Frontal cortex (tissue), 4 donors: ENCODE data around the gene LDB2. TPM values are rescaled to one million over a fixed set of nuclear protein-coding genes. Genes with fewer than 3 reads are reported as not detected.
"Not testable (repeated sequence)": the region's sequence is repeated elsewhere in the genome, so short reads cannot be mapped to it uniquely, and the experiment has no call there.

Source experiments
- DNase-seq, 2 donors: peaks; one replicate each; pipeline ENCODE4 v3.0.0; 2012; ENCODE audit warnings: low spot score in 2 of 2
- FAIRE-seq: peaks from 2 replicates; lab custom pipeline; 2012; peaks lifted over from hg19 to GRCh38; lab: Jason Lieb, UNC
- total RNA-seq: library from RNA; depleted of rRNA; stranded (reverse); fragments of >200 nt; gene quantifications from one replicate; pipeline ENCODE4 v1.2.3, GENCODE V29; 2014
- donor health status: control.
- donor health status: control.
- donor health status: control.

The LDB2 gene
- total RNA-seq, 1 donor from 2014 or later, result 216 TPM

GRCh38 chr4:16668488-16668887, 230.0 kb downstream of the LDB2 start:
- DNase-seq (no peak), FAIRE-seq (no peak)

DNA sequence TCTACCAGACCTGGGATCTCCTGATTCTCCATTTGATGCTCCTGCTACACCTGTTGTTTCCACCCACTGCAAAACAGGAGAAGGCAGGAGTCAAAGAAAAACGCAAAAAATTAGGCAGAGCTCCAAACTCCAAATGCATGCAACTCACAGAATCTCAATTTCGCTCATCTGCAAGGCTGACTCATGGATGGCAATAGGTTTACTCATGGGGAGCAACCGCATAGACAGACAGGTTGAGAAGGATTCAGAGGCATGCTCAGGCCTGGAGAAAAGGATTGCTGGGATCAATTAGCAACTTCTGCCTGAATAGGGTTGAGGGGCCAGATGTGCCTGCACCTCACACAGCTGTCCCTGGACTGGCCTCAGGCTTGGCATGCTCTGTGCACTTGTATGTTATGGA, 231.0 kb downstream of the LDB2 start:
- DNase-seq, result no peak
- no peak for FAIRE-seq

DNA sequence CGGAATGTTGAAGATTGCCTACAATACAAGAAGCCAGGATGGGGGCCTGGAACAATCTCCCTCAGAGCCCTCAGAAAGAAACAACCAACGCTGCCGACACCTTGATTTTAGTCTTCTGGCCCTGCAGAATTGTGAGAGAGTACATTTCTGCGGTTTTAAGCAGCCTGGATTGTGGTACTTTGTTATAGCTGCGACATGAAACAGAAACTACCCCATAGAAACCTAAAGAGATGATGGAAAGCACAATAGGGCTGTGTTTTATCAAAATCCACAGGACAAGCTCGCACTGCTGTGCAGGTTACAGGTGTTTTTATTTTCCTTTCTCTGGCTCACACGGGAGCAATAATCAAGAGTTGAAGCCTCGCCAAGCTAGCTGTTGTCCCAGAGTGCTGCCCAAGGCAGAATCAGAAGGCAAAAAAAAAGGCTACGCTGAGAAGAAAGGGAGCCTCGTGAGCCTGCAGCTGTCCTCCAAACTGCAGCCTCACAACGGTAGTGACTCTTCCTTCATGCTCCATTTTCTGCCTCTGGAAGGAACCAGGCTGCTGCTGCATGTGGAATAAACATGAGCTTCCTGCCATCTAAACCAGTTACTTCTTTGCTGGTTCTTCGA, 232.4 kb downstream of the LDB2 start:
- no peak for DNase-seq
- no peak for FAIRE-seq

DNA sequence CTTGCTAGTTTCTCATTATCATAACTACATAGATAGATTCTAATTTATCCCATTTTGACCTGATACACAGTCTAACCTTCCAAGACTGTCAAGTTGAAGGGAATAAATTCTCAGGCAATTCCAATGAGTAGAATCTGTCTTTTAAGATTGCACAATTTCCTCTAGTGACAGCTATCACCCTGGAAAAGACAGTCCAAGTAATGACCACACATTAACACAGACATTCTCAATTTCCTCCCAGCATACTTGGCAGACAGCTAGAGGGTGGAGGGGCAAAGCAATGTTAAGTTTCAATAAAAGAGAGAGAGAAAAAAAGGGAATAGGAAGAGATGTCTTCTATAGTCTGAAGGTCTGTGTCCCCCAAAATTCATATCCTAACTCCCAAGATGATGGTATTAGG, 234.7 kb downstream of the LDB2 start:
- FAIRE-seq (no peak), DNase-seq (no peak)

GRCh38 chr4:16663307-16663706, 235.1 kb downstream of the LDB2 start:
- no peak for DNase-seq
- no peak for FAIRE-seq

DNA sequence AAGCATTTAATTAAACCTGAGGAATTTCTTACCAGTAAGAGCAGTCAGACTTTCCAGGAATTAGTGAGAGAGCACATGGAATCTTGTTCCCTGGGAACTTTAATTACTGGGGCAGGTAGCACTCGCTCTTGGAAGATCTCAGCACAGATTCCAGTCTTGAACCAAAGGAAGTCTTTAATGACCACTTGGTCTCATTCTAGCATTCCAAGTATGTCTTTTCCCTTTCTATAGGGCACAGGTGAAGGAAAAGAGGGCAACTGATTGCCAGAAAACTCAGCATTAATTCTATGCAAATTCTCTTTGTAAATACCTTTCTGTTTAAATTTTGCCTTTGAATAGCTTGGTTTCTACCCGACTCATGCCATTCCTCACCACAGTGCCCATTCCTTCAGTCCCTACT, 236.6 kb downstream of the LDB2 start:
- DNase-seq, result no peak
- no peak for FAIRE-seq

DNA sequence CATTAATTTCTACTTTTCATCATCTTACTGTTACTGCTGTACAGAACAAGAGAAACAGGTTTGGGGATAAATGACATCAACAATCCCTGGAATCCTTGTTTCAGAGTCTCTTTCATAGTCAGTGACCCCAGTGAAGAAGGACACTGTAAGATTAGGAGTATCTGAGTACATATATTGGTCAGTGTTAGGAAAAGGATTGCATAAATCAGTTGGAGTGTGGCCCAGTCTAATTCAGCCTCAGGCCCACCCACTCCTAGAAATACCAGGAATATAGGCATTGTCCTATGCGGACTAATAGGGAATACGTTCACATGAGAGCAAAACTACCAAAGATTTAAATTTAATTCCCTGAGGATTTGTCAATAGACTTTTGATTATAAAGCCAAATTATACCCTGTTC, 237.8 kb downstream of the LDB2 start:
- FAIRE-seq (no peak), DNase-seq (no peak)

GRCh38 chr4:16659694-16660093, 238.8 kb downstream of the LDB2 start:
- DNase-seq (no peak), FAIRE-seq (peak; percentile 96)

DNA sequence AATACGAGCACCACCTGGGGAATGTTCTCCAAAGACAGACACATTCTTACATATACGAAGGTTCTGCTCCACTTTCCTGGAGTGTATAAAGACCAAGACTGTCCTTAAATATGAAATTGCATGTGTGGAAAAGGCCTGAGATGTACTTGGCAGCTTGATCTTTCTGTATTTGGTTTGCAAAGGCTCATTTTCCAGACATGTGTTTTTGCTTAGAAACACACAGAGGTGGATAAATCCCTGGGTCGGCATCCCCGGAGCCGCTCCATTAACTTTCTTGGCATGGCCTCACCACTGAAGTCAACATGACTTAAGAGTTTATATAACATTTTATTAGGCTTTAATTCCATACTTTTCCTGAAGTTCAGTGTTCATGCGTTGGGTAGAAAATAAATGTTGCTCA, 239.4 kb downstream of the LDB2 start:
- FAIRE-seq (no peak), DNase-seq (no peak)

GRCh38 chr4:16658183-16658582, 240.3 kb downstream of the LDB2 start:
- DNase-seq (no peak), FAIRE-seq (no peak)

DNA sequence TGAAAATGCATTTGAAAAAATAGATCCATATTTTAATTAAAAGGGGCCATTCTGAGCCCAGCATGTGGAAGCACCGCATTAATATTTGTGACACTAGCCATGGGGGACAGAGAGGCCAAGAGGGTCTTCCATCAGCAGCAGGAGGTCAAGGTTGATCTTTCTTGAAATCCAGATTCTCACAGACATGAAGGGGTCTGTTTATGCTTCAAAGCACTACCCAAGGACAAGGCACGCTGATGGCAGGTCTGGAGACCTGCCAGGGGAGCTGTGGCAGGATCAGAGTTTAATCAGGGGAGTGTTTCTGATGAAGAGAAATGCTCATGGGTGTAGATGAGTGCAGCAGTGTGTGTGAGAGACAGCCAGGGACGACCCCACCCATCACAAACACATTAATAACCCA, 243.3 kb downstream of the LDB2 start:
- FAIRE-seq (no peak), DNase-seq (no peak)

DNA sequence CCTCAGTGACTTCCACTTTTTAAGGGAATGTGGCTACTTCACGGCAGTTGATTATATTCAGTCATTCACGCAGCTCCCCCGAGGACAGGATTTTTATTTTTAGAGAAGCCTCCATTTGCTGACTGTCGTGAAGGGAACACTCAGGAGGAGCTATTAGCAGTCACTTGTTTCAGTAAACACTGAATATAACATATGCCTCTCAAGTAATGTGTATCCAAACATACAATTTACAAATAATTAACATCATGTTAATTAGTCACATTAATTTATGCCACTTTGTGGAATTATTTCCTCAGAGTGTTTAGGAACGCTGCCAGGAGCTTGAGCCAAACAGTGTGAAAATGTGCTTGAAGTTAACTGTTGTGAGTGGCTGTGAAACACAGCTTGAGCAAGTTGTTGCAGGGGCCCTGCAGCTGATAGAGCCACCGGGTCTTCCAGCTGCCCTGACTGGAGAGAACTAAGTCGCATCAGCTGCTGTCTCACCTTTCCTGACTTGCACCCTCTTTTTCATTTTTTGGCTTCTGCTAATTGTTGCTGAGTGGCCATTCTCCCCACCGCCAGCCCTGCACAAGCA, 245.6 kb downstream of the LDB2 start:
- FAIRE-seq, result no peak

DNA sequence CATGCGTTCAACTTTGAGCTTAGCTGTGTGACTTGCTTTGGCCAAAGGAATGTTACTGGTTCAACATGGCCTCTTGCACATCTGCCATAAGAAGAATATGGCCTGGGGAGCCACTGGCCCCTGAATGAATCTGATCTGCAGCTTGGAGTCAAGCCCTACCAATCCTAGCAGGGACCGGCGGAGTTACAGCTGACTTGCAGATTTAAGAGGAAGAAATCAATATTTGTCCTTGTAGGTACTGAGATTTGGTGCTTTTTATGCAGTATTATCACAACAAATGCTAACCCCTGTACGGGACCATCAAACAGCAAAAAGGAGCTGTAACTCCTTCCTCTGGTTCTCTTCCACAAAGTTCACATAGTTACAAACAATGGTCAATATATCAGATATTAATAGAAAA, 252.0 kb downstream of the LDB2 start:
- FAIRE-seq, result no peak
- DNase-seq, result no peak

More for the DNA sequence above, 245.6 kb downstream of the LDB2 start:
- DNase-seq, result no peak

DNA sequence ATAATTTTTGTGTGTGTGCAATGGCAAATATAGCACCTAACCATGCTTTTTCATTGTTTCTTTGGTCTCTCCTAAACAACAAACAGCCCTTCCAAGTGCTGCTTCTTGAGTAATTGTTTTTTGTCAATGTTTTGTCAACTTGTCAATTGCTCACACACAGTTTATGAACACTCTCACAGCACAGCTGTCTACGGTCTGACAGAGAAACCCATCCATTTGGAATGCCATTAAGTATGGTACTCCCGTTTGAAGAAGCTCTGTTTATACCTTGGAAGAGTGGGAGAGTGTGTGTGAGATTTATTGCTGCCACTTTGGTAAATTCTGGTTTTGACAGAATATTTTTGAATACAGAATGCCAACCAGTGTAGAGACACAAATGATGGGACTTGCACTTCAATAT, 254.6 kb downstream of the LDB2 start:
- DNase-seq (no peak), FAIRE-seq (no peak)

DNA sequence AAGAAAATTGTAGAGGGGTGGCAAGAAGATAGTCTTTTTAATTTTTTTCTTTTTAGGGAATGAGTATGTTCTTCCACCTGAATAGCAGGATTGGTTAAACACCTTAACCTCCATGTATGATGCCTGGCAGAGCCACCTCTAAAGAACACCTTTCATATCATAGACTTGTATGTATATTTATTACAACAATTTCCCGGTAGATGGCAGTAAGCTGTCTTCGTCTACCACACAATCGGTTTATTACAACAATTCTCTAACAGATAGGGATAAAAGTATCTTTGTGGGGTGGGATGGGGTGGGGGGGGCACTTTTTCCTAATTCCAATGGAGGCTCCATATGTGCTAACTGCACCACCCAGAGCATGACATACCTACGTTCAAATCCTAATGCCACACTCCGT, 255.5 kb downstream of the LDB2 start:
- DNase-seq, result no peak
- FAIRE-seq, result no peak

DNA sequence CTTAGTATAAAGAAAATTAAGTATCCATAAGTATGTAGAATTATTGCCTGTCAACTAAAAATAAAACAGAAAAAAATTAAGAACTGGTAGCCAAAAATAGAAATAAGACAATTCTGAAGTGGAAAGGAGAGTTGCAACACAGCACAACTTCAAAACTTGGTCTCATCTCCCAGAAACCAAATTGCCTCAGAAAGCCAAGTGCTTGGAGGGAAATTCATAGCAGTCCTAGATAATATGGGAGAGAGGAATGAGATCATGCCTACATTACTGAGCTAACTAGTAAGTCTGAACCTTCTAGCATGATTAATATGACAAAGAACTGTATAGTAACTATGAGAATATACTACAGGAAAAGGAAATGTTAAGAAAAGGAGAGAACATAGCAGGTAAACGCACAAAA, 256.5 kb downstream of the LDB2 start:
- FAIRE-seq, result no peak

GRCh38 chr4:16636912-16637630, 261.4 kb downstream of the LDB2 start:
- no peak for DNase-seq
- no peak for FAIRE-seq

More for the DNA sequence above, 256.5 kb downstream of the LDB2 start:
- no peak for DNase-seq

DNA sequence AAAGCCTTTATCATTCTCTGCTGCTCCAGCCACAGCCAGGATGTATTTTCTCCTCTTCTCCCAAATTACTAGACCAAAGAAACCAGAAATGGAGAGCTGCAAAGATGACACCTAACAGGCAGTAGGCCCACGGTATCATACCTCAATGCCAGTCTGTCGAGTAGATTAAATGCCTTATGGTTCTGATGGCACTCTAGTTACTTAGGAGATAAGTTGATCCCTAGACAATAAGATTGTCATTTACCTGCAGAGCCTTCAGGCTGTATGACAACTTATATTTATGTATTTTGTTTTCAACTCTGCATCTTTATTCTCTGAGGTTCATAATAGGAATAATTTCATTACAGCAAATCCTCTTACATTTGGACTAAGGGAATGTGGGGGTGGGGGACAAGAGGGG, 262.1 kb downstream of the LDB2 start:
- no peak for FAIRE-seq

DNA sequence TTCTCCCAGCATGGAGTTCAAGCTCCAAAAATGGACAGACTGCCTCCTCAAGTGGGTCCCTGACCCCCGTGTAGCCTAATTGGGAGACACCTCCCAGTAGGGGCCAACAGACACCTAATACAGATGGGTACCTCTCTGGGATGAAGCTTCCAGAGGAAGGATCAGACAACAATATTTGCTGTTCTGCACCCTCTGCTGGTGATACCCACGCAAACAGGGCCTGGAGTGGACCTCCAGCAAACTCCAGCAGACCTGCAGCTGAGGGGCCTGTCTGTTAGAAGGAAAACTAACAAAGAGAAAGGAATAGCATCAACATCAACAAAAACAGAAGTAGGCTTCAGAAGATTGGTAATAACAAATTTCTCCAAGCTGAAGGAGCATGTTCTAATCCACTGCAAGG, 269.2 kb downstream of the LDB2 start:
- not testable (repeated sequence) for DNase-seq, FAIRE-seq

More for the DNA sequence above, 262.1 kb downstream of the LDB2 start:
- no peak for DNase-seq

DNA sequence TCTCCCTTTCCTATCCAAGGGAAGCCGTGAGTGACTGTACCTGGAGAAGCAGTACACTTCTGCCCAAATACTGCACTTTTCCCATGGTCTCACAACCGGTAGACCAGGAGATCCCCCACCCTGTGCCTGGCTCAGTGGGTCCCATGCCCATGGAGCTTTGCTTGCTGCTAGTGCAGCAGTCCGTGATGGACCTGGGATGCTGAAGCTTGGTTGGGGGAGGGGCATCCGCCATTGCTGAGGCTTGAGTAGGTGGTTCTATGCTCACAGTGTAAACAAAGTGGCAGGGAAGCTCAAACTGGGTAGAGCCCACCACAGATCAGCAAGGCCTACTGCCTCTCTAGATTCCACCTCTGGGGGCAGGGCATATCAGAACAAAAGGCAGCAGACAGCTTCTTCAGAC, 269.6 kb downstream of the LDB2 start:
- DNase-seq, FAIRE-seq: not testable (repeated sequence)

DNA sequence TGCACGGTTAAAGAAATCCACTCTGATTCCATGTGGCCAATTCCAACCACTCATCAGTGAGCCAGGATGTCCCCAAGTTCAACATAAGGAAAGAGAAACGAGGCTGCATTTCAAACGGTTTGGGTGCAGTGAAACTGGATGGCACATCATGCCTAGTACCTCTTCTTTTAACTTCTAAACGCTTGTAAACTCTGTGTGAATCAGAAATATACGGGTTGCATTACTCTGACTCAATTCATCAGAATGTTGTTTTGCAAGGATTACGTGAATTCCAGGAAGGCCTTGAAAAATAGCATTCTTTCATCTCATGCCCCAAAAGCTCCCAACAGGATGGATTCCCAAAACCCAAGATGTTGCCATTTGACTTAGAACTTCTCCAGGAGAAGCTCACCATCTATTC, 270.4 kb downstream of the LDB2 start:
- no peak for FAIRE-seq
- no peak for DNase-seq
